B cell (primary cell): ENCODE measurements around the gene PACSIN3. TPM values are rescaled to one million over a fixed set of nuclear protein-coding genes. Genes with fewer than 3 reads are reported as not detected.

Experiments used
- ATAC-seq: fragments of 200-7000 bp; cut with Tn5 transposase; one replicate; pipeline ENCODE4 v1.10.0; 2021; ENCODE audit warnings: low read depth, mild to moderate bottlenecking, moderate number of reproducible peaks, moderate library complexity
- CTCF ChIA-PET: fragments of 350-600 bp; sonication (Branson Sonifier 250); formaldehyde crosslinking; loops from one replicate; lab custom pipeline; 2021; ENCODE audit warnings: antibody characterized with exemption, inconsistent platforms; lab: Charles Lee
- POLR2A ChIA-PET: fragments of 350-600 bp; sonication (Branson Sonifier 250); formaldehyde crosslinking; loops from one replicate; lab custom pipeline; 2021; ENCODE audit warnings: antibody characterized with exemption; lab: Charles Lee
- DNase-seq: peaks from one replicate; pipeline ENCODE4 v3.0.0; 2013
- H2AFZ ChIP-seq: 2 replicates; pipeline ENCODE4 v1.6.1; 2012; ENCODE audit warnings: mild to moderate bottlenecking, low read depth, low read length; ENCODE audit not compliant: insufficient read depth, poor library complexity, severe bottlenecking
- H3K27ac ChIP-seq, 2 donors: 1 replicate in 1 of 2; 2 replicates in 1 of 2; pipeline ENCODE4 v1.5.1; 2012 to 2013; ENCODE audit warnings: low read length in 2 of 2, mild to moderate bottlenecking in 2 of 2, moderate library complexity in 1 of 2
- H3K27me3 ChIP-seq, 4 experiments: fragments of 200-600 bp in 1 of 4; sonication (generic) in 1 of 4; replicated peaks in 1 of 4; 1 replicate in 2 of 4; 2 replicates in 2 of 4; pipeline versions ENCODE4 v1.6.1 to v1.7.0; 2013 to 2016; ENCODE audit warnings: low read length in 3 of 4, mild to moderate bottlenecking in 2 of 4, mixed read lengths in 1 of 4, moderate library complexity in 1 of 4; ENCODE audit not compliant: insufficient read depth in 4 of 4, control insufficient read depth in 3 of 4; ENCODE audit errors: control extremely low read depth in 1 of 4
- H3K36me3 ChIP-seq, 2 experiments: replicated peaks in 1 of 2; 1 replicate in 1 of 2; 2 replicates in 1 of 2; pipeline versions ENCODE4 v1.6.1 to v1.7.1; 2013; ENCODE audit warnings: low read length in 1 of 2; ENCODE audit not compliant: insufficient read depth in 2 of 2, control insufficient read depth in 1 of 2; ENCODE audit errors: control extremely low read depth in 1 of 2, extremely low read depth in 1 of 2
- H3K4me1 ChIP-seq, 2 donors: fragments of 200-600 bp in 1 of 2; sonication (generic) in 1 of 2; 1 replicate in 1 of 2; 2 replicates in 1 of 2; pipeline versions ENCODE4 v1.5.1 to v1.6.1; 2013 to 2017; ENCODE audit warnings: low read length in 2 of 2; ENCODE audit not compliant: control insufficient read depth in 2 of 2, insufficient read depth in 2 of 2
- H3K4me2 ChIP-seq: replicated peaks from 2 replicates; pipeline ENCODE3; 2012; ENCODE audit warnings: mild to moderate bottlenecking, low read depth, low read length; ENCODE audit not compliant: poor library complexity, severe bottlenecking
- H3K4me3 ChIP-seq, 5 experiments: fragments of 200-600 bp in 1 of 5; sonication (generic) in 1 of 5; 1 replicate in 3 of 5; 2 replicates in 2 of 5; pipeline versions ENCODE4 v1.5.1 to v1.7.0; 2011 to 2016; ENCODE audit warnings: low read length in 4 of 5, mild to moderate bottlenecking in 4 of 5, low read depth in 2 of 5, control low read depth in 1 of 5, moderate library complexity in 1 of 5; ENCODE audit not compliant: insufficient read depth in 1 of 5; ENCODE audit errors: control extremely low read depth in 1 of 5, extremely low read depth in 1 of 5
- H3K79me2 ChIP-seq: fragments of 200-600 bp; sonication (generic); one replicate; pipeline ENCODE4 v1.6.0; 2016; ENCODE audit warnings: low read length; ENCODE audit not compliant: control insufficient read depth, insufficient read depth
- H3K9ac ChIP-seq: fragments of 200-600 bp; sonication (generic); 2 replicates; pipeline ENCODE4 v1.6.1; 2017; ENCODE audit warnings: mild to moderate bottlenecking, low read length, moderate library complexity
- H3K9me3 ChIP-seq, 3 donors: one replicate each; pipeline versions ENCODE4 v1.6.1 to v1.7.1; 2013; ENCODE audit warnings: low read length in 2 of 3; ENCODE audit not compliant: control insufficient read depth in 2 of 3, insufficient read depth in 1 of 3; ENCODE audit errors: control extremely low read depth in 1 of 3
- H4K20me1 ChIP-seq: 2 replicates; pipeline ENCODE4 v1.6.0; 2012; ENCODE audit warnings: mild to moderate bottlenecking, low read length; ENCODE audit not compliant: insufficient read depth, control insufficient read depth, poor library complexity, severe bottlenecking
- H3K27ac Mint-ChIP-seq: one replicate; pipeline ENCODE4 v1.8.0; 2021; ENCODE audit warnings: mixed read lengths
- H3K27me3 Mint-ChIP-seq: one replicate; pipeline ENCODE4 v1.8.0; 2021; ENCODE audit warnings: mixed read lengths
- H3K4me1 Mint-ChIP-seq: one replicate; pipeline ENCODE4 v1.8.0; 2021; ENCODE audit warnings: mixed read lengths
- H3K4me3 Mint-ChIP-seq: one replicate; pipeline ENCODE4 v1.8.0; 2021; ENCODE audit warnings: mixed read lengths
- H3K9me3 Mint-ChIP-seq: one replicate; pipeline ENCODE4 v1.8.0; 2022; ENCODE audit warnings: mixed read lengths; ENCODE audit not compliant: insufficient read depth
- CTCF ChIP-seq: fragments of 200-600 bp; IDR thresholded peaks from one replicate; pipeline ENCODE4 v1.8.0; 2022; ENCODE audit warnings: antibody characterized with exemption, mild to moderate bottlenecking
- EZH2 ChIP-seq: IDR thresholded peaks from 2 replicates; pipeline ENCODE4 v1.6.1; 2012; ENCODE audit warnings: borderline replicate concordance, low read depth, mild to moderate bottlenecking, moderate library complexity, low read length; ENCODE audit not compliant: insufficient read depth, poor library complexity, severe bottlenecking
- WGBS: methylation state at CpG from one replicate; pipeline ENCODE4 v1.1.5; 2013; ENCODE audit warnings: missing lambda C conversion rate; ENCODE audit not compliant: insufficient coverage; 5-methylcytosine and 5-hydroxymethylcytosine counted together
- intact Hi-C: fragments of 100-400 bp; cut with micrococcal nuclease; formaldehyde crosslinking; loops from one replicate; pipeline ENCODE4 v1.10.0; 2022
- polyA plus RNA-seq: library from polyadenylated mRNA; depleted of rRNA; stranded (reverse); fragments of >200 nt; gene quantifications from 2 replicates; pipeline ENCODE4 v1.2.3, GENCODE V29; 2012
- total RNA-seq, 2 donors: library from RNA; stranded (reverse); fragments of 120-200 nt in 1 of 2; gene quantifications; 1 replicate in 1 of 2; 2 replicates in 1 of 2; pipeline versions ENCODE4 v1.2.3 to v1.2.4, GENCODE V29; 2013 to 2022

The PACSIN3 gene
- total and polyA plus RNA-seq, 2 donors (not counting 1 experiment from before 2014, with no cell fraction given) = 2.1 TPM; not detected in 1

- DNase-seq = no peak
- Mint-ChIP-seq H3K27me3 (peaks cover 1% of the 10 kb centered on the region), H3K4me3 (no peak overlapping the region), H3K9me3 (no peaks in the 10 kb centered on the region), H3K27ac (peak overlapping the region; percentile 100), H3K4me1 (peaks cover 29% of the 10 kb centered on the region)
- Histone ChIP-seq H3K9me3 (no peaks in the 10 kb centered on the region), H3K4me2 (no peak overlapping the region), H3K9ac (no peak overlapping the region), H3K79me2 (peaks cover 38% of the 10 kb centered on the region), H3K4me3 (no peak overlapping the region), H4K20me1 (peaks cover 26% of the 10 kb centered on the region), H3K27ac (peak overlapping the region; percentile 92), H3K27me3 (peaks cover 0 to 3% (median 1%) of the 10 kb centered on the region in 4 experiments), H3K36me3 (peaks cover 0 to 21% of the 10 kb centered on the region in 2 experiments), H2AFZ (peak overlapping the region; percentile 93), H3K4me1 (peaks cover 17 to 28% of the 10 kb centered on the region in 2 donors)
- intact Hi-C loops = loop anchor here (5.0 kb wide), 3 partner anchors 476 to 774 kb away; partner anchors contain the start of genes ARHGAP1, NUP160 and ZNF408
- CTCF ChIA-PET = interaction anchor here (0.6 to 5.0 kb wide), 13 partner anchors 9 to 675 kb away, joined by 3 to 37 read pairs (median 7); partner anchors contain the start of genes ACP2, DDB2 and PACSIN3
- no peak for ATAC-seq
- TF ChIP-seq EZH2 (no peak), CTCF (no peak)
- POLR2A ChIA-PET = interaction anchor here (0.9 to 3.3 kb wide), 2 partner anchors 36 to 92 kb away, joined by 4 to 14 read pairs; partner anchors contain the start of gene DDB2
- 98% methylated on average over 8 of the region's 11 CpGs for WGBS
These were observed 7.9 kb downstream of the PACSIN3 start for GRCh38 chr11:47178316-47178715.

- ChIA-PET CTCF (interaction anchor here (0.6 to 5.0 kb wide), 13 partner anchors 9 to 675 kb away, joined by 3 to 37 read pairs (median 7); partner anchors contain the start of genes ACP2, DDB2 and PACSIN3), POLR2A (interaction anchor here (0.9 to 3.3 kb wide), 2 partner anchors 37 to 93 kb away, joined by 4 to 14 read pairs; partner anchors contain the start of gene DDB2)
- Mint-ChIP-seq H3K4me3 (peak overlapping the region; percentile 100), H3K27ac (peak overlapping the region; percentile 100), H3K27me3 (no peaks in the 10 kb centered on the region), H3K4me1 (peaks cover 31% of the 10 kb centered on the region), H3K9me3 (no peaks in the 10 kb centered on the region)
- H4K20me1 ChIP-seq = peaks cover 31% of the 10 kb centered on the region
- peaks cover 42% of the 10 kb centered on the region for H3K79me2 ChIP-seq
- no peak for DNase-seq
- 76% methylated on average over 5 of the region's 6 CpGs for WGBS
- ATAC-seq = no peak
- H3K4me3 ChIP-seq = peak overlapping the region in 2 of 5 experiments; percentile 83 to 91
- intact Hi-C loops = loop anchor here (1.0 to 5.0 kb wide), 13 partner anchors 8 to 774 kb away; partner anchors contain the start of genes ARHGAP1, DDB2, FNBP4 and MTCH2
- no peaks in the 10 kb centered on the region for H3K9me3 ChIP-seq
- peaks cover 0 to 25% of the 10 kb centered on the region in 2 experiments for H3K36me3 ChIP-seq
- peak overlapping the region; percentile 84 for H3K4me2 ChIP-seq
- H3K27ac ChIP-seq = peak overlapping the region; percentile 92
- H2AFZ ChIP-seq = peak overlapping the region; percentile 93
- H3K4me1 ChIP-seq = peaks cover 17 to 28% of the 10 kb centered on the region in 2 donors
- no peaks in the 10 kb centered on the region for H3K27me3 ChIP-seq
- H3K9ac ChIP-seq = peak overlapping the region; percentile 92
- TF ChIP-seq EZH2 = no peak
- no peak for TF ChIP-seq CTCF
These were observed 8.4 kb downstream of the PACSIN3 start for GRCh38 chr11:47177846-47178245.
